Left lung (tissue), 10 donors: ENCODE data around the gene JAZF1. TPM values are rescaled to one million over a fixed set of nuclear protein-coding genes. Genes with fewer than 3 reads are reported as not detected.

ENCODE experiments used
- ATAC-seq: fragments of 200-7000 bp; cut with Tn5 transposase; one replicate; pipeline ENCODE4 v1.9.1; 2020; ENCODE audit warnings: moderate library complexity
- DNase-seq, 4 donors: peaks; one replicate each; pipeline ENCODE4 v3.0.0-alpha.2; 2013 to 2020
- H3K27ac ChIP-seq, 2 donors: fragments of 200-600 bp; sonication (generic) in 1 of 2; one replicate each; pipeline versions ENCODE4 v1.5.0 to v1.8.0; 2020 to 2021
- H3K27me3 ChIP-seq, 2 donors: fragments of 200-600 bp; sonication (generic) in 1 of 2; one replicate each; pipeline versions ENCODE4 v1.5.0 to v1.8.0; 2020 to 2021
- H3K36me3 ChIP-seq, 2 donors: fragments of 200-600 bp; sonication (generic) in 1 of 2; one replicate each; pipeline versions ENCODE4 v1.5.0 to v1.8.0; 2020 to 2021
- H3K4me1 ChIP-seq, 2 donors: fragments of 200-600 bp; one replicate each; pipeline ENCODE4 v1.8.0; 2021
- H3K4me3 ChIP-seq, 2 donors: fragments of 200-600 bp; sonication (generic) in 1 of 2; one replicate each; pipeline versions ENCODE4 v1.5.0 to v1.8.0; 2020 to 2021; ENCODE audit warnings: mild to moderate bottlenecking in 1 of 2
- H3K9me3 ChIP-seq, 2 donors: fragments of 200-600 bp; sonication (generic) in 1 of 2; one replicate each; pipeline versions ENCODE4 v1.5.0 to v1.8.0; 2020 to 2021
- CTCF ChIP-seq, 2 donors: fragments of 200-600 bp; sonication (generic) in 1 of 2; IDR thresholded peaks; one replicate each; pipeline versions ENCODE4 v1.5.0 to v1.8.0; 2021; ENCODE audit warnings: antibody characterized with exemption in 2 of 2
- intact Hi-C, 2 donors: fragments of 100-400 bp; cut with DNase I; formaldehyde crosslinking; loops; one replicate each; pipeline versions ENCODE4 v1.11.2 to v1.14.2; 2022
- polyA plus RNA-seq, 6 donors: library from polyadenylated mRNA; unstranded; fragments of 120-200 nt; gene quantifications; one replicate each; pipeline ENCODE4 v1.2.1, GENCODE V29; 2013; ENCODE audit not compliant: insufficient read length in 6 of 6
- total RNA-seq, 2 donors: library from RNA; stranded (reverse); fragmentation: NEBNext Ultra II Directional; extraction: Animal tissue kit (Norgen Biotek cat#: 25700); gene quantifications; one replicate each; pipeline ENCODE4 v1.2.1, GENCODE V29; 2021
- donor health status: DM: no; HTN: yes; CAD: no.
- donor health status: DM: no; HTN: no; CAD: no.

JAZF1 gene
- total and polyA plus RNA-seq, 8 donors: 11.1 to 18.2 (median 13.8) TPM

DNA sequence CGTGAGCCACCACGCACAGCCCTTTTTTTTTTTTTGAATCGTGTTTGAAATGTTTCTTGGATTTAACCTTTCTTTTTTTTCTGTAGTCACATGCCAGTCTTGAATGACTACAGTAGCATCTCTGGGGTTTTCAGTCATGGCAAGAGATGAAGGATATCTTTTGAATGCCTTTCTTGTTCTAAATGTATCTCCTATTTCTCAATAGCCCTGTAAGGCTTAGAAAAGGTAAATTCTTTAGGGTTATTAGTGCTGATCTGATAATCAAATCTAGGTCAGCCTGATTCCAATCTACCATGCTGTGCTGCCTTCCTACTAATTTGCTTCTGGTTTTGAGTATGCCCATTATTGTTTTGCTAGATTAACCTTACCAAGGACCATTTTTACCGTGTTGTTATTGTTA, 370.4 kb downstream of the JAZF1 start:
- intact Hi-C loops: no loop called here
- H3K4me3 ChIP-seq: no peak overlapping the region
- H3K9me3 ChIP-seq: no peaks in the 10 kb centered on the region
- no peak overlapping the region for H3K27ac ChIP-seq
- no peak for TF ChIP-seq CTCF (IDR thresholded peaks at IDR 0.05)
- no peak for DNase-seq
- no peak for ATAC-seq
- no peaks in the 10 kb centered on the region for H3K27me3 ChIP-seq
- peaks cover 0 to 12% of the 10 kb centered on the region in 2 donors for H3K36me3 ChIP-seq
- H3K4me1 ChIP-seq: no peaks in the 10 kb centered on the region

DNA sequence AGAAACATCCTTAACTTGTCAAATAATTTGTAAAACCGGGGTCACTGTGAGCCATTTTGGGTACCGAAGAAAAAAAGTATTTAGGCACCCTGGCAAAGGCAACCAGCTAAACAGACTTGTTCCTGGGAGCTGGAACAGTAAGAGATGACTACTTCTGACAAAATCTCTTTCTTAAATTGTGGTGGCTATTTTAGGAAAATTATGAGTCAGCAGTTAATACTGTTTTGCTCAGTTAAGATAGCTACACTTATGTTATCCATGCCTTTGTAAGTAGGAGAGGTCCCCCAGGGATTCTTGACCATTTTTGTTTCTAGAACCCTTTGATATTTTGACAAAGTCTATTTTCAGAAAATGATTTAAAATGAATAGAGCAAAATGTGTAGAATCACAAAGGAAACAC, 372.0 kb downstream of the JAZF1 start:
- DNase-seq (no peak), ATAC-seq (peak; percentile 50)
- Histone ChIP-seq H3K9me3 (no peaks in the 10 kb centered on the region), H3K27me3 (no peaks in the 10 kb centered on the region), H3K4me1 (no peaks in the 10 kb centered on the region), H3K4me3 (no peak overlapping the region), H3K27ac (no peak overlapping the region), H3K36me3 (peaks cover 0 to 12% of the 10 kb centered on the region in 2 donors)
- intact Hi-C loops: no loop called here
- TF ChIP-seq CTCF (IDR thresholded peaks at IDR 0.05): no peak

GRCh38 chr7:27804139-27804538, 376.5 kb downstream of the JAZF1 start:
- H3K27me3 ChIP-seq: no peaks in the 10 kb centered on the region
- ATAC-seq: no peak
- TF ChIP-seq CTCF (IDR thresholded peaks at IDR 0.05): no peak
- intact Hi-C loops: no loop called here
- H3K27ac ChIP-seq: no peak overlapping the region
- H3K4me3 ChIP-seq: no peak overlapping the region
- H3K4me1 ChIP-seq: no peaks in the 10 kb centered on the region
- H3K9me3 ChIP-seq: no peaks in the 10 kb centered on the region
- no peak for DNase-seq
- H3K36me3 ChIP-seq: peaks cover 0 to 31% of the 10 kb centered on the region in 2 donors

DNA sequence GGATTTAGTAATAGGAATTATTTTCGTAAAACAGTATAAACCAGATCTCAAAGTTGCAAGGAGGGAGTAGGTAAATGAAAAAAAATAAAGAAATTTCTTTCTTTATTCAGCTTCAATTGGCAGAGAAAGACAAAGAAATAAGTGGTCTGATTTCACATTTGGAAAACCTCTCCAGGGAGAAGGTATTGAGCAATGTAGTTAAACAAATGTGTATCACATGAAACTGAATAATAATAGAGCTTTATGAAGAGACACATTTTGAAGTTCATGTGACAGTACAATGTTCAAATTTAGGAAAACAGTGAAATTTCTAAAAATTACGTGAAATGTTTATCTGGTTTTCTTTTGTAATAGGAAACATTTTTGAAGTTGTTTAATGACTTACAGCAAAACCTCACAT, 377.6 kb downstream of the JAZF1 start:
- H3K27ac ChIP-seq: no peak overlapping the region
- H3K27me3 ChIP-seq: no peaks in the 10 kb centered on the region
- no peak for TF ChIP-seq CTCF (IDR thresholded peaks at IDR 0.05)
- intact Hi-C loops: no loop called here
- no peaks in the 10 kb centered on the region for H3K9me3 ChIP-seq
- no peak for DNase-seq
- ATAC-seq: peak; percentile 52
- H3K4me3 ChIP-seq: no peak overlapping the region
- H3K4me1 ChIP-seq: no peaks in the 10 kb centered on the region
- peaks cover 0 to 37% of the 10 kb centered on the region in 2 donors for H3K36me3 ChIP-seq

DNA sequence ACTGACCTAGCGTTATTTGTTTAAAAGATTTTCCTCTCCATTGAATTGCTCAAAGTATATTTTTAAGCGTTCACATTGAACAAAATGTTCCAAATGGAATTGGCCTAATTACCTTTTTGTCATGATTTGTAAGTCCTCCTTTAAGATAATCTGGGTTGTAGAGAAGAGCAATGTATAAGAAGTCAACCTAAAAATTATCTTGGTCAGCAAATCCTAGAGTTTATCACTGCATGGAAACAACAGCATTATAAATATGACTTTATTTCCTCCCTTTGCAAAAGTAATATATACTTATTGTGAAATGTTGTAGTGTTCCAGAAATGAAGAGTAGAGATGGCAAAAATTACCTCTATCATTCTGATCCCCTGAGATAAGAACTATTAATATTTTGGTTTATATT, 381.4 kb downstream of the JAZF1 start:
- peaks cover 0 to 61% of the 10 kb centered on the region in 2 donors for H3K36me3 ChIP-seq
- no peak for TF ChIP-seq CTCF (IDR thresholded peaks at IDR 0.05)
- H3K27ac ChIP-seq: no peak overlapping the region
- H3K9me3 ChIP-seq: no peaks in the 10 kb centered on the region
- H3K27me3 ChIP-seq: no peaks in the 10 kb centered on the region
- no peaks in the 10 kb centered on the region for H3K4me1 ChIP-seq
- no peak for ATAC-seq
- intact Hi-C loops: no loop called here
- H3K4me3 ChIP-seq: no peak overlapping the region
- no peak for DNase-seq
